HepG2 (cell line): ENCODE data around the gene LDLRAP1. TPM values are rescaled to one million over a fixed set of nuclear protein-coding genes. Genes with fewer than 3 reads are reported as not detected.
A peak's percentile ranks its signal among the peaks of the same experiment; 100 is the strongest.

Experiments used
- ATF7-NPFF ChIP-seq: sonication (generic); formaldehyde crosslinking; IDR thresholded peaks from 2 replicates; pipeline ENCODE4 v1.8.1; 2023; ENCODE audit warnings: mild to moderate bottlenecking, low read depth, missing genetic modification reagents, moderate library complexity
- FIP1L1 ChIP-seq: fragments of 200-400 bp; formaldehyde crosslinking; IDR thresholded peaks from 2 replicates; pipeline ENCODE4 v1.6.1; 2018; ENCODE audit warnings: low read depth, mild to moderate bottlenecking, low read length, moderate library complexity, borderline replicate concordance; ENCODE audit not compliant: insufficient read depth
- GATA4 ChIP-seq: sonication (generic); IDR thresholded peaks from 2 replicates; pipeline ENCODE4 v1.6.1; 2016; ENCODE audit warnings: antibody characterized with exemption, low read depth, borderline replicate concordance
- HNF1A ChIP-seq, 2 experiments: sonication (generic) in 1 of 2; formaldehyde crosslinking in 1 of 2; IDR thresholded peaks; 2 replicates each; pipeline versions ENCODE4 v1.4.0 to v1.6.1; 2016 to 2020; ENCODE audit warnings: borderline replicate concordance in 1 of 2, low read depth in 1 of 2, mild to moderate bottlenecking in 1 of 2, missing genetic modification reagents in 1 of 2
- KDM5B ChIP-seq: sonication (generic); formaldehyde crosslinking; IDR thresholded peaks from 2 replicates; pipeline ENCODE4 v1.4.0; 2020; ENCODE audit warnings: missing genetic modification reagents, mild to moderate bottlenecking, borderline replicate concordance
- MED1 ChIP-seq: sonication (generic); formaldehyde crosslinking; IDR thresholded peaks from 2 replicates; pipeline ENCODE4 v1.4.0; 2020; ENCODE audit warnings: missing genetic modification reagents
- PITX1 ChIP-seq: sonication (generic); formaldehyde crosslinking; IDR thresholded peaks from 2 replicates; pipeline ENCODE4 v1.5.1; 2020; ENCODE audit warnings: mild to moderate bottlenecking, missing genetic modification reagents
- RFXANK ChIP-seq: IDR thresholded peaks from 2 replicates; pipeline ENCODE4 v1.6.1; 2016
- SUZ12 ChIP-seq: fragments of 150-350 bp; IDR thresholded peaks from 2 replicates; pipeline ENCODE4 v1.6.1; 2014; ENCODE audit warnings: low read depth, low read length
- TCF7L2 ChIP-seq: IDR thresholded peaks from 2 replicates; pipeline ENCODE4 v1.6.1; 2011; ENCODE audit warnings: mild to moderate bottlenecking, low read depth, low read length, moderate library complexity
- TEAD2 ChIP-seq: sonication (generic); formaldehyde crosslinking; IDR thresholded peaks from 2 replicates; pipeline ENCODE4 v1.9.0; 2021; ENCODE audit warnings: missing genetic modification reagents
- TFAP4 ChIP-seq: sonication (generic); IDR thresholded peaks from 2 replicates; pipeline ENCODE4 v1.6.1; 2016; ENCODE audit warnings: low read depth, borderline replicate concordance
- ZC3H13 ChIP-seq: sonication (generic); formaldehyde crosslinking; IDR thresholded peaks from 2 replicates; pipeline ENCODE4 v1.8.1; 2023; ENCODE audit warnings: mild to moderate bottlenecking, missing genetic modification reagents, moderate library complexity
- ZNF569 ChIP-seq: sonication (generic); formaldehyde crosslinking; IDR thresholded peaks from 2 replicates; pipeline ENCODE4 v1.5.0; 2020; ENCODE audit warnings: mild to moderate bottlenecking, missing genetic modification reagents, moderate library complexity, borderline replicate concordance
- polyA plus RNA-seq, 8 experiments: library from polyadenylated mRNA; depleted of rRNA in 3 of 8; stranded (reverse) in 7 of 8; unstranded in 1 of 8; fragments of >200 nt; fragmentation: Illumina TruSeq in 4 of 8; extraction: Trizol in 4 of 8; gene quantifications; 2 replicates each; pipeline versions ENCODE4 v1.2.1 to v1.2.3, GENCODE V29; 2011 to 2016; ENCODE audit warnings: low read depth in 4 of 8, missing spikeins in 1 of 8, mixed read lengths in 1 of 8; ENCODE audit not compliant: insufficient read depth in 1 of 8
- total RNA-seq, 5 experiments: library from RNA; depleted of rRNA; stranded (reverse); fragments of >200 nt; fragmentation: Illumina TruSeq; extraction: Trizol; gene quantifications; 2 replicates each; pipeline ENCODE4 v1.2.3, GENCODE V29; 2016; ENCODE audit warnings: low read depth in 1 of 5
- TF ChIP-seq, protein P1 (sequence below): sonication (generic); formaldehyde crosslinking; IDR thresholded peaks from 2 replicates; pipeline ENCODE4 v1.8.1; 2023; ENCODE audit warnings: mild to moderate bottlenecking, inconsistent platforms, moderate library complexity, missing genetic modification reagents, borderline replicate concordance
- TF ChIP-seq, protein P2 (sequence below): sonication (generic); formaldehyde crosslinking; IDR thresholded peaks from 2 replicates; pipeline ENCODE4 v1.8.1; 2023; ENCODE audit warnings: mild to moderate bottlenecking, missing genetic modification reagents
- TF ChIP-seq, protein P3 (sequence below): sonication (generic); formaldehyde crosslinking; IDR thresholded peaks from 2 replicates; pipeline ENCODE4 v1.9.0; 2021; ENCODE audit warnings: missing genetic modification reagents, mild to moderate bottlenecking, borderline replicate concordance

The LDLRAP1 gene
- total and polyA plus RNA-seq, 2 of the 13 experiments (the other 11 are each of a cell fraction or from before 2014, with no cell fraction given): 7.2 to 12.1 TPM

DNA sequence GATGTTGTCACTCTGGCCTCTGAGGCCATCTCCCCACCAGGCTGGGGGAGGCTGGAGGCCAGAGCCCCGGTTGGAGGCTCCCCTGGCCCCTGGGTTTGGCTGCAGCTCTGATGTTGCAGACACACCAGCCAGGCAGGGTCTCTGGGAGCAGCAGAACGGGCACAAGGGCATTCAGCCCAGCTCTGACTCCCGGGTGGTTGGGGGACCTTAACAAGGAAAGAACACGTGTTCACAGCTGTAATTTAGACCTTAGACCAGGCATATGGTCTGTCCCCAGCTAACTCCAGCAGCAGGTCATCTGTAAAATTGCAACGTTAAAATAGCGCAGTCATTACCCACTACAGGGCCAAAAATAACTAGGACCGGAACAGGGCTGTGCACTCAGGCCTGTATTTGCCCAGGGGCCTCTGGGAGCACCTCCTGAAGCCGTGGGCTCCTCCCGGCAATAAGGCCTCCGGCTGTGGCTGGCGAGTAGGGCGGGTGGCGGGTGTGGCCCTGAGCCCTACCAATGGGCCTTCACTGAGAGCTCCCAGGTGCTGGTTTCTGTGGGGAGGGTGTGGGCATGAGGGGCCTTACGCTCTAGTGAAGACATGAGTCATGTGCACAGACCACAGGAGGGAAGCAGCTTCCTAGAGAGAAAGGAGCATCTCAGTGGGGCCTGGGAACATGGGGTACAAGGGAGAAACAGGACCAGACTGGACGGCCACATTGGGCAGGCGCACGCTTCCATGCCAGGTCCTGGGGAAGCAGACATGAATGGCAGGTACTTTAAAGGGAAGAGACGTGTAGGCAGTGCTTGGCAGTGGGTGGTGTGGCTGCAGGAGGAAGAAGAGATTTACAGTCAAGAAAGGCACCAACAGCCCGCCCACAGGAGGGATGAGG is 6.1 kb downstream of the LDLRAP1 start (continued):
- TF ChIP-seq, protein P1, sequence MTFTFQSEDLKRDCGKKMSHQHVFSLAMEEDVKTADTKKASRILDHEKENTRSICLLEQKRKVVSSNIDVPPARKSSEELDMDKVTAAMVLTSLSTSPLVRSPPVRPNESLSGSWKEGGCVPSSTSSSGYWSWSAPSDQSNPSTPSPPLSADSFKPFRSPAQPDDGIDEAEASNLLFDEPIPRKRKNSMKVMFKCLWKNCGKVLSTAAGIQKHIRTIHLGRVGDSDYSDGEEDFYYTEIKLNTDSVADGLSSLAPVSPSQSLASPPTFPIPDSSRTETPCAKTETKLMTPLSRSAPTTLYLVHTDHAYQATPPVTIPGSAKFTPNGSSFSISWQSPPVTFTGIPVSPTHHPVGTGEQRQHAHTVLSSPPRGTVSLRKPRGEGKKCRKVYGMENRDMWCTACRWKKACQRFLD: no peak
- TF ChIP-seq HNF1A (IDR thresholded peaks at IDR 0.05; ENCODE audit: low read depth): no peak
- no peak for TF ChIP-seq HNF1A (CRISPR knock-in tag; IDR thresholded peaks at IDR 0.05; ENCODE audit: borderline replicate concordance)
- TF ChIP-seq ATF7-NPFF (CRISPR knock-in tag): no peak
- TF ChIP-seq, protein P2, sequence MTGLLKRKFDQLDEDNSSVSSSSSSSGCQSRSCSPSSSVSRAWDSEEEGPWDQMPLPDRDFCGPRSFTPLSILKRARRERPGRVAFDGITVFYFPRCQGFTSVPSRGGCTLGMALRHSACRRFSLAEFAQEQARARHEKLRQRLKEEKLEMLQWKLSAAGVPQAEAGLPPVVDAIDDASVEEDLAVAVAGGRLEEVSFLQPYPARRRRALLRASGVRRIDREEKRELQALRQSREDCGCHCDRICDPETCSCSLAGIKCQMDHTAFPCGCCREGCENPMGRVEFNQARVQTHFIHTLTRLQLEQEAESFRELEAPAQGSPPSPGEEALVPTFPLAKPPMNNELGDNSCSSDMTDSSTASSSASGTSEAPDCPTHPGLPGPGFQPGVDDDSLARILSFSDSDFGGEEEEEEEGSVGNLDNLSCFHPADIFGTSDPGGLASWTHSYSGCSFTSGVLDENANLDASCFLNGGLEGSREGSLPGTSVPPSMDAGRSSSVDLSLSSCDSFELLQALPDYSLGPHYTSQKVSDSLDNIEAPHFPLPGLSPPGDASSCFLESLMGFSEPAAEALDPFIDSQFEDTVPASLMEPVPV (CRISPR knock-in tag): no peak
- no peak for TF ChIP-seq FIP1L1
- no peak for TF ChIP-seq ZNF569 (CRISPR knock-in tag)
- TF ChIP-seq MED1: peak; percentile 32; the same call in 1 of the 2 replicates
- no peak for TF ChIP-seq TEAD2 (CRISPR knock-in tag)
- no peak for TF ChIP-seq GATA4
- TF ChIP-seq TCF7L2: no peak
- TF ChIP-seq, protein P3, sequence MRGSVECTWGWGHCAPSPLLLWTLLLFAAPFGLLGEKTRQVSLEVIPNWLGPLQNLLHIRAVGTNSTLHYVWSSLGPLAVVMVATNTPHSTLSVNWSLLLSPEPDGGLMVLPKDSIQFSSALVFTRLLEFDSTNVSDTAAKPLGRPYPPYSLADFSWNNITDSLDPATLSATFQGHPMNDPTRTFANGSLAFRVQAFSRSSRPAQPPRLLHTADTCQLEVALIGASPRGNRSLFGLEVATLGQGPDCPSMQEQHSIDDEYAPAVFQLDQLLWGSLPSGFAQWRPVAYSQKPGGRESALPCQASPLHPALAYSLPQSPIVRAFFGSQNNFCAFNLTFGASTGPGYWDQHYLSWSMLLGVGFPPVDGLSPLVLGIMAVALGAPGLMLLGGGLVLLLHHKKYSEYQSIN (CRISPR knock-in tag): no peak
- TF ChIP-seq RFXANK: no peak
- TF ChIP-seq KDM5B (CRISPR knock-in tag): peak; percentile 29; the same call in 1 of the 2 replicates
- TF ChIP-seq SUZ12: no peak
- TF ChIP-seq TFAP4: peak; percentile 47; the same call in 1 of the 2 replicates
- no peak for TF ChIP-seq ZC3H13 (CRISPR knock-in tag)
- TF ChIP-seq PITX1: 0 out of 2 replicates have a peak, but pooled peaks have one; percentile 36
